K562 (cell line): ENCODE measurements around the gene SMR3B. TPM values are rescaled to one million over a fixed set of nuclear protein-coding genes. Genes with fewer than 3 reads are reported as not detected.

Experiments used
- ATAC-seq: fragments of 200-7000 bp; cut with Tn5 transposase; 3 replicates; pipeline ENCODE4 v1.9.1; 2020; ENCODE audit warnings: moderate library complexity
- BruUV-seq: library from RNA; stranded (reverse); fragments of 400-500 nt; replicated peaks from 2 replicates; lab custom pipeline; 2021; lab: Mats Ljungman, UMichigan
- CTCF ChIA-PET: fragments of 300-600 bp; formaldehyde crosslinking; extraction: SDS; loops from one replicate; lab custom pipeline; 2021; ENCODE audit warnings: low intra/inter-chr PET ratio; lab: Yijun Ruan, JAX
- POLR2A ChIA-PET: fragments of 300-600, 350-650 bp; sonication (Branson Sonifier 250); formaldehyde crosslinking; extraction: SDS; loops from one replicate; lab custom pipeline; 2021; ENCODE audit warnings: antibody characterized with exemption, inconsistent platforms; lab: Yijun Ruan, JAX
- DNase-seq, 4 experiments: peaks; one replicate each; pipeline versions ENCODE4 v3.0.0 to v3.0.0-alpha.2; 2011 to 2018; ENCODE audit warnings: low spot score in 3 of 4, mixed read lengths in 3 of 4; ENCODE audit errors: extremely low read depth in 1 of 4
- FAIRE-seq: peaks from 2 replicates; lab custom pipeline; 2011; peaks lifted over from hg19 to GRCh38; lab: Jason Lieb, UNC
- H2AFZ ChIP-seq: 2 replicates; pipeline ENCODE4 v1.6.0; 2011; ENCODE audit warnings: low read depth, low read length, control low read depth, inconsistent platforms
- H3K27ac ChIP-seq: fragments of 200-600 bp; 3 replicates; pipeline ENCODE4 v1.8.0; 2011; ENCODE audit warnings: low read depth, mild to moderate bottlenecking, control low read depth, inconsistent platforms, low read length, moderate library complexity, mixed read lengths; ENCODE audit errors: extremely low read depth
- H3K27me3 ChIP-seq, 2 experiments: fragments of 300-600 bp in 1 of 2; 2 replicates in 1 of 2; 3 replicates in 1 of 2; pipeline versions ENCODE4 v1.6.0 to v1.8.0; 2011; ENCODE audit warnings: inconsistent platforms in 2 of 2, low read length in 2 of 2, mild to moderate bottlenecking in 1 of 2, mixed read lengths in 1 of 2, moderate library complexity in 1 of 2; ENCODE audit not compliant: control insufficient read depth in 2 of 2, insufficient read depth in 2 of 2
- H3K36me3 ChIP-seq: fragments of 300-600 bp; 3 replicates; pipeline ENCODE4 v1.8.0; 2011; ENCODE audit warnings: mild to moderate bottlenecking, low read length, inconsistent platforms; ENCODE audit not compliant: control insufficient read depth, insufficient read depth
- H3K4me1 ChIP-seq, 2 experiments: fragments of 200-600 bp in 1 of 2; replicated peaks in 1 of 2; 2 replicates in 1 of 2; 3 replicates in 1 of 2; pipeline versions ENCODE4 v1.5.1 to v1.8.0; 2011; ENCODE audit warnings: inconsistent platforms in 2 of 2, low read length in 2 of 2, mild to moderate bottlenecking in 1 of 2, mixed read lengths in 1 of 2, moderate library complexity in 1 of 2; ENCODE audit not compliant: control insufficient read depth in 2 of 2, insufficient read depth in 2 of 2
- H3K4me2 ChIP-seq: 2 replicates; pipeline ENCODE4 v1.6.1; 2011; ENCODE audit warnings: low read length, control low read depth, inconsistent platforms, mixed read lengths; ENCODE audit not compliant: insufficient read depth
- H3K4me3 ChIP-seq: fragments of 200-600 bp; sonication (generic), shearing (Covaris generic); 2 replicates; pipeline ENCODE4 v1.5.1; 2016; ENCODE audit warnings: control low read depth, inconsistent platforms
- H3K79me2 ChIP-seq: fragments of 200-600 bp; 3 replicates; pipeline ENCODE4 v1.8.0; 2011; ENCODE audit warnings: low read length, inconsistent platforms; ENCODE audit not compliant: control insufficient read depth, insufficient read depth
- H3K9ac ChIP-seq, 2 experiments: 2 replicates each; pipeline versions ENCODE4 v1.6.0 to v1.6.1; 2011; ENCODE audit warnings: low read depth in 2 of 2, low read length in 2 of 2, control low read depth in 1 of 2, inconsistent platforms in 1 of 2, mild to moderate bottlenecking in 1 of 2, mixed read lengths in 1 of 2; ENCODE audit not compliant: insufficient read depth in 1 of 2
- H3K9me1 ChIP-seq: one replicate; pipeline ENCODE4 v1.6.0; 2011; ENCODE audit warnings: inconsistent platforms, mild to moderate bottlenecking, low read length, moderate library complexity; ENCODE audit not compliant: control insufficient read depth, insufficient read depth
- H3K9me3 ChIP-seq: replicated peaks from 2 replicates; pipeline ENCODE4 v1.5.1; 2011; ENCODE audit warnings: low read depth, low read length, inconsistent platforms; ENCODE audit not compliant: control insufficient read depth, insufficient read depth
- H4K20me1 ChIP-seq: replicated peaks from 2 replicates; pipeline ENCODE4 v1.6.1; 2011; ENCODE audit warnings: low read length, inconsistent platforms, mixed read lengths; ENCODE audit not compliant: control insufficient read depth, insufficient read depth
- ARID3A ChIP-seq: IDR thresholded peaks from 2 replicates; pipeline ENCODE4 v1.6.1; 2012; ENCODE audit warnings: low read depth, low read length, improper control_type of control experiment, borderline replicate concordance
- ARNT ChIP-seq, 2 experiments: fragments of 450-650 bp; IDR thresholded peaks; 2 replicates each; pipeline ENCODE4 v1.6.1; 2016; ENCODE audit warnings: mild to moderate bottlenecking in 1 of 2
- BRD4 ChIP-seq: fragments of 200-600 bp; sonication (generic); IDR thresholded peaks from 2 replicates; pipeline ENCODE4 v1.6.1; 2017; ENCODE audit warnings: inconsistent platforms
- CREB1 ChIP-seq, 2 experiments: sonication (generic) in 1 of 2; formaldehyde crosslinking in 1 of 2; IDR thresholded peaks; 2 replicates each; pipeline versions ENCODE4 v1.6.1 to v1.8.0; 2012 to 2022; ENCODE audit warnings: inconsistent platforms in 1 of 2, mild to moderate bottlenecking in 1 of 2, missing genetic modification reagents in 1 of 2, moderate library complexity in 1 of 2
- FOXK2 ChIP-seq, 2 experiments: fragments of 450-650 bp; IDR thresholded peaks in 1 of 2; conservative IDR thresholded peaks in 1 of 2; 2 replicates each; pipeline ENCODE4 v1.6.1; 2016; ENCODE audit warnings: low read depth in 2 of 2, mild to moderate bottlenecking in 1 of 2
- IRF1 ChIP-seq: sonication (generic); formaldehyde crosslinking; IDR thresholded peaks from 2 replicates; pipeline ENCODE4 v1.8.0; 2022; ENCODE audit warnings: missing genetic modification reagents, mild to moderate bottlenecking, borderline replicate concordance
- KLF6 ChIP-seq: fragments of 250-450 bp; sonication (Bioruptor Pico); IDR thresholded peaks from 2 replicates; pipeline ENCODE4 v1.4.0; 2020; ENCODE audit warnings: mild to moderate bottlenecking, moderate library complexity, borderline replicate concordance
- MXI1 ChIP-seq: IDR thresholded peaks from 2 replicates; pipeline ENCODE4 v1.6.1; 2011; ENCODE audit warnings: low read depth, mild to moderate bottlenecking, improper control_type of control experiment, low read length
- RNF219 ChIP-seq: fragments of 250-450 bp; sonication (Bioruptor Pico); IDR thresholded peaks from 2 replicates; pipeline ENCODE4 v1.5.0; 2022; ENCODE audit warnings: mild to moderate bottlenecking
- ZEB2 ChIP-seq: fragments of 450-650 bp; IDR thresholded peaks from 2 replicates; pipeline ENCODE4 v1.6.1; 2016
- ZFPM2 ChIP-seq: fragments of 250-450 bp; sonication (Bioruptor Pico); IDR thresholded peaks from 2 replicates; pipeline ENCODE4 v1.5.1; 2022; ENCODE audit warnings: mild to moderate bottlenecking
- ZNF134 ChIP-seq: fragments of 250-450 bp; sonication (Bioruptor Pico); conservative IDR thresholded peaks from 2 replicates; pipeline ENCODE4 v1.4.0; 2020
- ZNF175 ChIP-seq: fragments of 200-800 bp; sonication (Bioruptor generic); IDR thresholded peaks from 2 replicates; pipeline ENCODE4 v1.6.1; 2016; ENCODE audit warnings: low read depth, mild to moderate bottlenecking, missing genetic modification characterization, missing compliant biosample characterization
- ZNF354B ChIP-seq: fragments of 250-450 bp; sonication (Bioruptor Pico); IDR thresholded peaks from 2 replicates; pipeline ENCODE4 v1.4.0; 2020
- WGBS: fragments of 100-300 bp; shearing (Covaris generic); methylation state at CpG from one replicate; pipeline ENCODE4 v1.1.6; 2016; ENCODE audit warnings: low coverage, mixed read lengths; ENCODE audit not compliant: insufficient coverage; ENCODE audit errors: missing lambda C conversion rate; 5-methylcytosine and 5-hydroxymethylcytosine counted together
- in situ Hi-C: fragments of 300-500 bp; cut with MboI; formaldehyde crosslinking; loops from 4 replicates; pipeline ENCODE4 v1.15.0; 2018; ENCODE audit warnings: inconsistent platforms, mixed read lengths
- intact Hi-C: fragments of 100-400 bp; cut with micrococcal nuclease; formaldehyde crosslinking; loops from 2 replicates; pipeline ENCODE4 v1.14.2; 2022
- polyA plus RNA-seq, 8 experiments: library from polyadenylated mRNA; depleted of rRNA in 4 of 8; stranded (reverse) in 5 of 8; unstranded in 3 of 8; fragments of >200 nt; fragmentation: Nextera tagmentation in 2 of 8; fragmentation: Illumina TruSeq in 1 of 8; extraction: Ambion mirVana in 2 of 8; extraction: Trizol in 1 of 8; gene quantifications; 2 replicates each; pipeline versions ENCODE4 v1.2.1 to v1.2.3, GENCODE V29; 2011 to 2014; ENCODE audit warnings: inconsistent platforms in 1 of 8, missing spikeins in 1 of 8
- total RNA-seq, 7 experiments: library from RNA; depleted of rRNA in 6 of 7; stranded (reverse); fragments of >200 nt in 6 of 7; fragmentation: Illumina TruSeq in 2 of 7; extraction: Trizol in 2 of 7; gene quantifications; 2 replicates each; pipeline versions ENCODE4 v1.2.1 to v1.2.3, GENCODE V29; 2011 to 2021; ENCODE audit warnings: low replicate concordance in 1 of 7
- TF ChIP-seq, protein P1 (sequence below): fragments of 450-650 bp; formaldehyde crosslinking; IDR thresholded peaks from 2 replicates; pipeline ENCODE4 v1.4.0; 2022; ENCODE audit warnings: missing genetic modification characterization
- TF ChIP-seq, protein P2 (sequence below): fragments of 450-650 bp; IDR thresholded peaks from 2 replicates; pipeline ENCODE4 v1.6.1; 2016; ENCODE audit warnings: borderline replicate concordance

The SMR3B gene
- total and polyA plus RNA-seq, 9 of the 15 experiments (the other 6 are each of a cell fraction or from before 2014, with no cell fraction given): not detected

DNA sequence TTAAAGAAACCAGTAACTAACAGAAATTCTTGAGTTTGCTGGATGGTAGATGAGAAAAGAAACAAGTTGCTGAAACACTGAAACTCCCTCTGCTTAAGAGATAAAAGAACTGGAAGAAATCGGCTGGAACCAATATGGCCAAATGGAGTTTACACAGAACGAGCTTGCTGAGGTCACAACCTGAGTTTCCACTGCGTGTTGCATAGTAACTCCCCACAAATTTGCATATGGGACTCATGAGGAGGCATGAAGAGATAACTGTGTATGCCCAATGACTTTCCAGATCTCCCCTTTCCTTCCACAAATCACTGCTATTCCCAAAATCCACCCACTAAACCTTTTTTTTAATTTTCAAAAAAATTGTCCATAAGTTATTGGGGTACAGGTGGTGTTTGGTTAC, 10.2 kb upstream of the SMR3B start:
- Histone ChIP-seq H3K9me1 (no peaks in the 10 kb centered on the region), H3K4me1 (no peaks in the 10 kb centered on the region), H3K9ac (no peak overlapping the region), H3K4me3 (no peak overlapping the region), H3K27me3 (no peaks in the 10 kb centered on the region), H2AFZ (no peak overlapping the region), H3K36me3 (no peaks in the 10 kb centered on the region), H3K27ac (no peak overlapping the region), H3K79me2 (no peaks in the 10 kb centered on the region), H3K9me3 (0 out of 2 replicates have a peak, but pooled peaks cover 2% of the 10 kb centered on the region), H3K4me2 (no peak overlapping the region), H4K20me1 (no peaks in the 10 kb centered on the region)
- CTCF ChIA-PET: no interaction called here
- in situ Hi-C loops (no loop called here), intact Hi-C loops (no loop called here)
- no peak for DNase-seq
- no peak for FAIRE-seq
- WGBS: 0% methylated on average over 3 of the region's 3 CpGs
- BruUV-seq: no TSS peak
- POLR2A ChIA-PET: no interaction called here
- no peak for ATAC-seq
- no peak for TF ChIP-seq KLF6
- TF ChIP-seq RNF219 (CRISPR knock-in tag): no peak
- no peak for TF ChIP-seq ZFPM2 (CRISPR knock-in tag)
- TF ChIP-seq, protein P1, sequence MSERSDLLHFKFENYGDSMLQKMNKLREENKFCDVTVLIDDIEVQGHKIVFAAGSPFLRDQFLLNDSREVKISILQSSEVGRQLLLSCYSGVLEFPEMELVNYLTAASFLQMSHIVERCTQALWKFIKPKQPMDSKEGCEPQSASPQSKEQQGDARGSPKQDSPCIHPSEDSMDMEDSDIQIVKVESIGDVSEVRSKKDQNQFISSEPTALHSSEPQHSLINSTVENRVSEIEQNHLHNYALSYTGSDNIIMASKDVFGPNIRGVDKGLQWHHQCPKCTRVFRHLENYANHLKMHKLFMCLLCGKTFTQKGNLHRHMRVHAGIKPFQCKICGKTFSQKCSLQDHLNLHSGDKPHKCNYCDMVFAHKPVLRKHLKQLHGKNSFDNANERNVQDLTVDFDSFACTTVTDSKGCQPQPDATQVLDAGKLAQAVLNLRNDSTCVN (CRISPR knock-in tag): no peak
- TF ChIP-seq ZNF134 (CRISPR knock-in tag): no peak
- no peak for TF ChIP-seq ZNF175 (CRISPR knock-in tag)
- no peak for TF ChIP-seq FOXK2 (conservative IDR thresholded peaks at IDR 0.05 in 1 of 2, IDR thresholded peaks at IDR 0.05 in 1 of 2; ENCODE audit: low read depth in 2 of 2)
- no peak for TF ChIP-seq BRD4
- TF ChIP-seq ZEB2: no peak
- TF ChIP-seq CREB1 (IDR thresholded peaks at IDR 0.05): no peak
- TF ChIP-seq CREB1 (CRISPR knock-in tag; IDR thresholded peaks at IDR 0.05): no peak
- no peak for TF ChIP-seq ARID3A
- TF ChIP-seq, protein P2, sequence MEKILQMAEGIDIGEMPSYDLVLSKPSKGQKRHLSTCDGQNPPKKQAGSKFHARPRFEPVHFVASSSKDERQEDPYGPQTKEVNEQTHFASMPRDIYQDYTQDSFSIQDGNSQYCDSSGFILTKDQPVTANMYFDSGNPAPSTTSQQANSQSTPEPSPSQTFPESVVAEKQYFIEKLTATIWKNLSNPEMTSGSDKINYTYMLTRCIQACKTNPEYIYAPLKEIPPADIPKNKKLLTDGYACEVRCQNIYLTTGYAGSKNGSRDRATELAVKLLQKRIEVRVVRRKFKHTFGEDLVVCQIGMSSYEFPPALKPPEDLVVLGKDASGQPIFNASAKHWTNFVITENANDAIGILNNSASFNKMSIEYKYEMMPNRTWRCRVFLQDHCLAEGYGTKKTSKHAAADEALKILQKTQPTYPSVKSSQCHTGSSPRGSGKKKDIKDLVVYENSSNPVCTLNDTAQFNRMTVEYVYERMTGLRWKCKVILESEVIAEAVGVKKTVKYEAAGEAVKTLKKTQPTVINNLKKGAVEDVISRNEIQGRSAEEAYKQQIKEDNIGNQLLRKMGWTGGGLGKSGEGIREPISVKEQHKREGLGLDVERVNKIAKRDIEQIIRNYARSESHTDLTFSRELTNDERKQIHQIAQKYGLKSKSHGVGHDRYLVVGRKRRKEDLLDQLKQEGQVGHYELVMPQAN: no peak
- no peak for TF ChIP-seq IRF1 (CRISPR knock-in tag)
- TF ChIP-seq ARNT (IDR thresholded peaks at IDR 0.05): no peak
- TF ChIP-seq ZNF354B: no peak
- TF ChIP-seq MXI1: no peak
